SK-N-SH (cell line): ENCODE measurements around the gene TLL2. TPM values are rescaled to one million over a fixed set of nuclear protein-coding genes. Genes with fewer than 3 reads are reported as not detected.

ENCODE experiments used
- CTCF ChIA-PET: fragments of 300-600, 350-600 bp; formaldehyde crosslinking; extraction: SDS; loops from one replicate; lab custom pipeline; 2021; lab: Yijun Ruan, JAX
- POLR2A ChIA-PET: fragments of 350-600 bp; sonication (Branson Sonifier 250); formaldehyde crosslinking; extraction: SDS; loops from one replicate; lab custom pipeline; 2020; ENCODE audit warnings: antibody characterized with exemption, inconsistent platforms; lab: Yijun Ruan, JAX
- DNase-seq: peaks from one replicate; pipeline ENCODE4 v3.0.0; 2012
- H2AFZ ChIP-seq: fragments of 200-600 bp; sonication (generic); 2 replicates; pipeline ENCODE4 v1.8.1; 2016; ENCODE audit warnings: antibody characterized with exemption, mild to moderate bottlenecking, low read depth
- H3F3A ChIP-seq: fragments of 200-600 bp; sonication (generic); replicated peaks from 2 replicates; pipeline ENCODE3; 2016; ENCODE audit warnings: antibody characterized with exemption, mild to moderate bottlenecking; ENCODE audit not compliant: insufficient read depth
- H3K27ac ChIP-seq, 2 experiments: fragments of 200-500 bp in 1 of 2; fragments of 200-600 bp in 1 of 2; sonication (Bioruptor generic) in 1 of 2; sonication (generic), shearing (Covaris generic) in 1 of 2; 2 replicates each; pipeline versions ENCODE4 v1.5.1 to v1.6.1; 2014 to 2016; ENCODE audit warnings: low read depth in 2 of 2, inconsistent platforms in 1 of 2, low read length in 1 of 2, mild to moderate bottlenecking in 1 of 2, mixed read lengths in 1 of 2
- H3K27me3 ChIP-seq: fragments of 200-600 bp; sonication (generic), shearing (Covaris generic); 2 replicates; pipeline ENCODE4 v1.6.1; 2016; ENCODE audit warnings: mixed run types; ENCODE audit not compliant: insufficient read depth
- H3K36me3 ChIP-seq, 2 experiments: fragments of 200-500 bp in 1 of 2; fragments of 200-600 bp in 1 of 2; sonication (Bioruptor generic) in 1 of 2; sonication (generic) in 1 of 2; replicated peaks in 1 of 2; 2 replicates each; pipeline versions ENCODE3 to v1.5.1; 2014 to 2016; ENCODE audit warnings: low read length in 1 of 2, mild to moderate bottlenecking in 1 of 2; ENCODE audit not compliant: insufficient read depth in 2 of 2, control insufficient read depth in 1 of 2
- H3K4me1 ChIP-seq, 2 experiments: fragments of 200-500 bp in 1 of 2; fragments of 200-600 bp in 1 of 2; sonication (Bioruptor generic) in 1 of 2; sonication (generic), shearing (Covaris generic) in 1 of 2; 2 replicates each; pipeline versions ENCODE4 v1.5.1 to v1.6.1; 2014 to 2016; ENCODE audit warnings: low read depth in 1 of 2, low read length in 1 of 2, mixed run types in 1 of 2; ENCODE audit not compliant: insufficient read depth in 2 of 2, control insufficient read depth in 1 of 2
- H3K4me2 ChIP-seq: fragments of 200-600 bp; sonication (generic), shearing (Covaris generic); 2 replicates; pipeline ENCODE4 v1.6.1; 2017; ENCODE audit warnings: mixed run types
- H3K4me3 ChIP-seq, 2 experiments: fragments of 200-500 bp in 1 of 2; fragments of 200-600 bp in 1 of 2; sonication (Bioruptor generic) in 1 of 2; sonication (generic), shearing (Covaris generic) in 1 of 2; 2 replicates each; pipeline versions ENCODE4 v1.5.1 to v1.8.1; 2014 to 2016; ENCODE audit warnings: low read depth in 2 of 2, inconsistent platforms in 1 of 2, low read length in 1 of 2, mild to moderate bottlenecking in 1 of 2, mixed read lengths in 1 of 2, moderate library complexity in 1 of 2
- H3K79me2 ChIP-seq: fragments of 200-600 bp; sonication (generic); 2 replicates; pipeline ENCODE4 v1.8.1; 2017; ENCODE audit warnings: mild to moderate bottlenecking; ENCODE audit not compliant: insufficient read depth
- H3K9ac ChIP-seq: fragments of 200-600 bp; sonication (generic); 2 replicates; pipeline ENCODE4 v1.6.1; 2017; ENCODE audit warnings: mixed run types
- H3K9me2 ChIP-seq: fragments of 200-600 bp; sonication (generic); 2 replicates; pipeline ENCODE4 v1.6.1; 2017; ENCODE audit warnings: mixed run types
- H3K9me3 ChIP-seq: fragments of 200-600 bp; sonication (generic); 2 replicates; pipeline ENCODE4 v1.6.1; 2017; ENCODE audit warnings: mixed run types, mild to moderate bottlenecking, moderate library complexity
- H4K20me1 ChIP-seq: fragments of 200-600 bp; sonication (generic); 2 replicates; pipeline ENCODE4 v1.6.1; 2017; ENCODE audit warnings: mild to moderate bottlenecking, mixed run types; ENCODE audit not compliant: insufficient read depth
- ELF1 ChIP-seq: IDR thresholded peaks from 2 replicates; pipeline ENCODE4 v1.4.0; 2012
- EP300 ChIP-seq, 2 experiments: IDR thresholded peaks; 2 replicates each; pipeline versions ENCODE4 v1.4.0 to v1.6.1; 2012; ENCODE audit warnings: borderline replicate concordance in 1 of 2, low read depth in 1 of 2, low read length in 1 of 2
- FOXJ3 ChIP-seq: sonication (generic); formaldehyde crosslinking; IDR thresholded peaks from 2 replicates; pipeline ENCODE4 v1.5.1; 2020; ENCODE audit warnings: mild to moderate bottlenecking, missing genetic modification reagents
- FOXM1 ChIP-seq: IDR thresholded peaks from 2 replicates; pipeline ENCODE4 v1.4.0; 2012; ENCODE audit warnings: low read depth, mild to moderate bottlenecking
- GABPA ChIP-seq: IDR thresholded peaks from 2 replicates; pipeline ENCODE4 v1.4.0; 2012; ENCODE audit warnings: low read depth, mild to moderate bottlenecking
- MEF2A ChIP-seq: IDR thresholded peaks from 2 replicates; pipeline ENCODE4 v1.4.0; 2012; ENCODE audit warnings: low read depth, borderline replicate concordance
- MXI1 ChIP-seq: IDR thresholded peaks from 2 replicates; pipeline ENCODE4 v1.6.1; 2012; ENCODE audit warnings: mild to moderate bottlenecking, low read depth, low read length, improper control_type of control experiment
- NFIC ChIP-seq: IDR thresholded peaks from 2 replicates; pipeline ENCODE4 v1.4.0; 2012; ENCODE audit warnings: borderline replicate concordance
- POLR2AphosphoS5 ChIP-seq: IDR thresholded peaks from 2 replicates; pipeline ENCODE4 v1.6.1; 2012; ENCODE audit warnings: low read depth, low read length
- RCOR1 ChIP-seq: fragments of 150-350 bp; IDR thresholded peaks from 2 replicates; pipeline ENCODE4 v1.6.1; 2017; ENCODE audit warnings: antibody characterized with exemption, low read length
- REST ChIP-seq: IDR thresholded peaks from 2 replicates; pipeline ENCODE4 v1.6.1; 2012; ENCODE audit warnings: mild to moderate bottlenecking, low read depth, low read length, moderate library complexity
- RFX5 ChIP-seq: IDR thresholded peaks from 2 replicates; pipeline ENCODE4 v1.6.1; 2012; ENCODE audit warnings: mild to moderate bottlenecking, improper control_type of control experiment, low read length
- RXRA ChIP-seq: IDR thresholded peaks from 2 replicates; pipeline ENCODE4 v1.4.0; 2012; ENCODE audit warnings: low read depth, mild to moderate bottlenecking, borderline replicate concordance
- SIN3A ChIP-seq: IDR thresholded peaks from 2 replicates; pipeline ENCODE4 v1.6.1; 2012; ENCODE audit warnings: low read depth, mild to moderate bottlenecking, low read length, moderate library complexity, borderline replicate concordance
- SMC3 ChIP-seq: IDR thresholded peaks from 2 replicates; pipeline ENCODE4 v1.6.1; 2012; ENCODE audit warnings: low read depth, low read length, improper control_type of control experiment
- TCF12 ChIP-seq: IDR thresholded peaks from 2 replicates; pipeline ENCODE4 v1.4.0; 2012
- TEAD4 ChIP-seq: IDR thresholded peaks from 2 replicates; pipeline ENCODE4 v1.4.0; 2012; ENCODE audit warnings: mild to moderate bottlenecking, borderline replicate concordance; ENCODE audit not compliant: insufficient read depth
- USF1 ChIP-seq: IDR thresholded peaks from 2 replicates; pipeline ENCODE4 v1.4.0; 2012; ENCODE audit warnings: low read depth, borderline replicate concordance
- USF2 ChIP-seq: fragments of 150-350 bp; IDR thresholded peaks from 2 replicates; pipeline ENCODE4 v1.6.1; 2017; ENCODE audit warnings: antibody characterized with exemption, low read length, low read depth, borderline replicate concordance
- ZBTB33 ChIP-seq: IDR thresholded peaks from 2 replicates; pipeline ENCODE4 v1.4.0; 2012; ENCODE audit warnings: low read depth, borderline replicate concordance
- WGBS: methylation state at CpG from one replicate; pipeline ENCODE4 v1.1.6; 2017; ENCODE audit warnings: low lambda C conversion rate; 5-methylcytosine and 5-hydroxymethylcytosine counted together
- polyA plus RNA-seq, 3 experiments: library from polyadenylated mRNA; depleted of rRNA; stranded (reverse); fragments of >200 nt; gene quantifications; 2 replicates each; pipeline ENCODE4 v1.2.3, GENCODE V29; 2012

Gene TLL2
- polyA plus RNA-seq, 1 of the 3 experiments (the other 2 are of a cell fraction): 0.36 TPM

DNA sequence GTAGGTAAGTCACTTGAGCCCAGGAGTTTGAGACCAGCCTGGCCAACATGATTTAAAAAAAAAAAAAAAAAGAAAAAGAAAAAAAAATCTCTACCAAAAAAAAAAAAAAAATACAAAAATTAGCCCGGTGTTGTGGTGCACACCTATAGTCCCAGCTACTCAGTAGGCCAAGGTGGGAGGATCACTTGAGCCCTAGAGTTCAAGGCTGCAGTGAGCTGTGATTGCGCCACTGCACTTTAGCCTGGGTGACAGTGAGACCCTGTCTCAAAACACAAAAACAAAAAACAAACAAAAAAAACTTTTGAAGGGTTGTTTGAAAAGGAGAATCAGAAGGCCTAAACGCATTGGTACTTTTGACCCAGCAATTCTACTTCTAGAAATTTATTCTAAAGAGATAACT is 13.7 kb downstream of the TLL2 start:
- TF ChIP-seq FOXJ3 (CRISPR knock-in tag) (no peak), USF2 (no peak), FOXM1 (no peak), EP300 (IDR thresholded peaks at IDR 0.05; ENCODE audit: borderline replicate concordance in 1 of 2, low read depth in 1 of 2, low read length in 1 of 2) (no peak), NFIC (no peak), RXRA (no peak), RFX5 (no peak), TCF12 (no peak), USF1 (no peak), POLR2AphosphoS5 (no peak), MEF2A (no peak), SIN3A (no peak), SMC3 (no peak), ELF1 (no peak), TEAD4 (no peak), ZBTB33 (no peak), RCOR1 (no peak), GABPA (no peak), REST (no peak), MXI1 (no peak)

More for the DNA sequence above, 13.7 kb downstream of the TLL2 start:
- Histone ChIP-seq H3K27ac (no peak overlapping the region), H2AFZ (no peak overlapping the region), H3K9me2 (no peaks in the 10 kb centered on the region), H4K20me1 (no peaks in the 10 kb centered on the region), H3K4me1 (peaks cover 0 to 4% of the 10 kb centered on the region in 2 experiments; a peak in 1 of 4 replicates), H3F3A (no peaks in the 10 kb centered on the region), H3K9ac (no peak overlapping the region), H3K79me2 (no peaks in the 10 kb centered on the region), H3K27me3 (no peaks in the 10 kb centered on the region), H3K4me3 (no peak overlapping the region), H3K36me3 (no peaks in the 10 kb centered on the region), H3K4me2 (no peak overlapping the region), H3K9me3 (no peaks in the 10 kb centered on the region)
- POLR2A ChIA-PET: no interaction called here
- WGBS: 75% methylated on average over 3 of the region's 3 CpGs
- DNase-seq: no peak
- CTCF ChIA-PET: interaction anchor here (3.1 to 3.9 kb wide), 2 partner anchors 9 to 11 kb away, joined by 14 to 25 read pairs; no protein-coding TSS in a partner anchor
